HG03469 (cell line): Measurements from ENCODE around the gene SREBF1.
"Not testable (repeated sequence)": the region's sequence is repeated elsewhere in the genome, so short reads cannot be mapped to it uniquely, and the experiment has no call there.

Experiments
- ATAC-seq: cut with Tn5 transposase; IDR thresholded peaks from one replicate; pipeline ENCODE4 v1.9.1; 2021; ENCODE audit warnings: mild to moderate bottlenecking, moderate library complexity, moderate number of reproducible peaks; ENCODE audit not compliant: unreplicated experiment

SREBF1 gene

GRCh38 chr17:17813055-17813724 lies 23.6 kb downstream of the SREBF1 start:
- no peak for ATAC-seq

- ATAC-seq, result no peak
These were observed 24.4 kb downstream of the SREBF1 start for GRCh38 chr17:17812211-17813054.

- no peak for ATAC-seq
These were observed 25.2 kb downstream of the SREBF1 start for GRCh38 chr17:17811381-17812210.

- no peak for ATAC-seq
These were observed 25.9 kb downstream of the SREBF1 start for GRCh38 chr17:17810895-17811248.

- no peak for ATAC-seq
These were observed 26.5 kb downstream of the SREBF1 start for GRCh38 chr17:17810084-17810894.

- no peak for ATAC-seq
These were observed 27.2 kb downstream of the SREBF1 start for GRCh38 chr17:17809531-17810083.

GRCh38 chr17:17808706-17809432 lies 27.9 kb downstream of the SREBF1 start:
- no peak for ATAC-seq

- not testable (repeated sequence) for ATAC-seq
These were observed 28.6 kb downstream of the SREBF1 start for GRCh38 chr17:17808200-17808599.

- ATAC-seq, result no peak
These were observed 29.3 kb downstream of the SREBF1 start for GRCh38 chr17:17807440-17807839.

- no peak for ATAC-seq
These were observed 30.0 kb downstream of the SREBF1 start for GRCh38 chr17:17806611-17807274.

GRCh38 chr17:17806035-17806434 lies 30.8 kb downstream of the SREBF1 start:
- no peak for ATAC-seq

GRCh38 chr17:17805575-17805974 lies 31.2 kb downstream of the SREBF1 start:
- no peak for ATAC-seq

- no peak for ATAC-seq
These were observed 32.8 kb downstream of the SREBF1 start for GRCh38 chr17:17804007-17804406.

GRCh38 chr17:17801800-17802481 lies 34.8 kb downstream of the SREBF1 start:
- ATAC-seq, result no peak

GRCh38 chr17:17800504-17801021 lies 36.2 kb downstream of the SREBF1 start:
- ATAC-seq, result no peak

GRCh38 chr17:17798573-17799255 lies 38.1 kb downstream of the SREBF1 start:
- no peak for ATAC-seq

- ATAC-seq, result no peak
These were observed 38.7 kb downstream of the SREBF1 start for GRCh38 chr17:17798010-17798556.
